Mesothelial cell of epicardium (in vitro differentiated cells): ENCODE data around the gene NR1I3. TPM values are rescaled to one million over a fixed set of nuclear protein-coding genes. Genes with fewer than 3 reads are reported as not detected.

Experiments used
- DNase-seq, 2 experiments: peaks; one replicate each; pipeline ENCODE4 v3.0.0; 2021; ENCODE audit warnings: low spot score in 2 of 2; ENCODE audit not compliant: unreplicated experiment in 2 of 2
- H3K27ac Mint-ChIP-seq: 2 replicates; pipeline ENCODE4 v1.8.0; 2021; ENCODE audit warnings: mixed read lengths
- H3K27me3 Mint-ChIP-seq: 2 replicates; pipeline ENCODE4 v1.8.0; 2021; ENCODE audit warnings: low read depth, mixed read lengths
- H3K36me3 Mint-ChIP-seq: 2 replicates; pipeline ENCODE4 v1.8.0; 2021; ENCODE audit warnings: mixed read lengths
- H3K4me1 Mint-ChIP-seq: 2 replicates; pipeline ENCODE4 v1.8.0; 2021; ENCODE audit warnings: mixed read lengths
- H3K4me3 Mint-ChIP-seq: 2 replicates; pipeline ENCODE4 v1.8.0; 2021; ENCODE audit warnings: mild to moderate bottlenecking, moderate library complexity, mixed read lengths
- H3K9me3 Mint-ChIP-seq: 2 replicates; pipeline ENCODE4 v1.8.0; 2021; ENCODE audit warnings: mixed read lengths
- CTCF ChIP-seq: fragments of 200-600 bp; sonication (generic); IDR thresholded peaks from one replicate; pipeline ENCODE4 v1.5.0; 2021; ENCODE audit warnings: antibody characterized with exemption; ENCODE audit not compliant: unreplicated experiment
- microRNA-seq: library from miRNA; unstranded; fragments of <30 nt; microRNA quantifications from one replicate; pipeline ENCODE4 v1.2.0, GENCODE V29; 2021; ENCODE audit warnings: inconsistent platforms, mixed read lengths
- total RNA-seq: library from RNA; stranded (reverse); gene quantifications from 3 replicates; pipeline ENCODE4 v1.2.1, GENCODE V29; 2021

The NR1I3 gene
- total RNA-seq, 1 donor from 2014 or later = not detected

- no peak for DNase-seq
- H3K9me3 Mint-ChIP-seq = no peaks in the 10 kb centered on the region
- no peak for TF ChIP-seq CTCF
- H3K4me1 Mint-ChIP-seq = peaks cover 23% of the 10 kb centered on the region
- no peaks in the 10 kb centered on the region for H3K27me3 Mint-ChIP-seq
- H3K27ac Mint-ChIP-seq = no peak overlapping the region
- H3K4me3 Mint-ChIP-seq = no peak overlapping the region
- H3K36me3 Mint-ChIP-seq = peaks cover 6% of the 10 kb centered on the region
These were observed 58.3 kb downstream of the NR1I3 start for GRCh38 chr1:161179698-161180097.

Small RNA genes within 50 kb of the gene (microRNA-seq; reads per million reads assigned to microRNA genes)
- 1.2 reads per million for gene MIR5187

Other genes starting within 250 kb of the NR1I3 start
- gene F11R, start 217.1 kb downstream of the NR1I3 start, total RNA-seq = 114 to 132 TPM (median 122 TPM) in 3 replicates
- 53.2 to 60.3 TPM (median 53.7 TPM) in 3 replicates for gene TSTD1, start 199.2 kb downstream of the NR1I3 start, total RNA-seq
- 66.4 to 68.0 TPM (median 66.6 TPM) in 3 replicates for gene USF1, start 192.2 kb downstream of the NR1I3 start, total RNA-seq
- gene ARHGAP30, start 168.3 kb downstream of the NR1I3 start, total RNA-seq = 1.4 to 1.9 TPM (median 1.6 TPM) in 3 replicates
- 29.9 to 31.5 TPM (median 30.6 TPM) in 3 replicates for gene NECTIN4, start 148.6 kb downstream of the NR1I3 start, total RNA-seq
- 4.2 to 5.4 TPM (median 5.4 TPM) in 3 replicates for gene KLHDC9, start 139.8 kb downstream of the NR1I3 start, total RNA-seq
- gene PFDN2, start 120.2 kb downstream of the NR1I3 start, total RNA-seq = 49.7 to 53.2 TPM (median 50.8 TPM) in 3 replicates
- gene NIT1, start 120.1 kb downstream of the NR1I3 start, total RNA-seq = 35.3 to 37.7 TPM (median 35.9 TPM) in 3 replicates
- 43.7 to 45.0 TPM (median 44.4 TPM) in 3 replicates for gene DEDD, start 105.5 kb downstream of the NR1I3 start, total RNA-seq
- gene UFC1, start 84.2 kb downstream of the NR1I3 start, total RNA-seq = 86.2 to 90.2 TPM (median 88.7 TPM) in 3 replicates
- gene USP21, start 78.7 kb downstream of the NR1I3 start, total RNA-seq = 42.6 to 48.4 TPM (median 47.4 TPM) in 3 replicates
- gene PPOX, start 71.8 kb downstream of the NR1I3 start, total RNA-seq = 48.9 to 49.7 TPM (median 49.0 TPM) in 3 replicates
- 38.0 to 43.0 TPM (median 40.5 TPM) in 3 replicates for gene B4GALT3, start 60.7 kb downstream of the NR1I3 start, total RNA-seq
- 6.8 to 9.9 TPM (median 9.2 TPM) in 3 replicates for gene ADAMTS4, start 39.1 kb downstream of the NR1I3 start, total RNA-seq
- gene NDUFS2, start 35.8 kb downstream of the NR1I3 start, total RNA-seq = 70.1 to 72.0 TPM (median 70.8 TPM) in 3 replicates
- gene FCER1G, start 22.9 kb downstream of the NR1I3 start, total RNA-seq = 0.40 to 1.8 TPM (median 1.3 TPM) in 3 replicates
- not detected in 3 replicates for gene APOA2, start 14.6 kb downstream of the NR1I3 start, total RNA-seq
- 8.5 to 9.3 TPM (median 9.3 TPM) in 3 replicates for gene TOMM40L, start 12.1 kb downstream of the NR1I3 start, total RNA-seq
- gene PCP4L1, start 20.5 kb upstream of the NR1I3 start, total RNA-seq = 0.25 TPM in 1 of 3 replicates, not detected in the others
- gene MPZ, start 71.8 kb upstream of the NR1I3 start, total RNA-seq = 1.3 to 1.4 TPM (median 1.3 TPM) in 3 replicates
- gene SDHC, start 76.2 kb upstream of the NR1I3 start, total RNA-seq = 141 to 147 TPM (median 145 TPM) in 3 replicates
- gene CFAP126, start 129.7 kb upstream of the NR1I3 start, total RNA-seq = not detected in 3 replicates